GM13976 (cell line): ENCODE measurements around the gene SPATA33.
"Not testable (repeated sequence)": the region's sequence is repeated elsewhere in the genome, so short reads cannot be mapped to it uniquely, and the experiment has no call there.

Source experiments
- DNase-seq: peaks from one replicate; pipeline ENCODE4 v3.0.0; 2012; ENCODE audit warnings: low spot score
- CTCF ChIP-seq: IDR thresholded peaks from 2 replicates; pipeline ENCODE4 v1.5.1; 2012; ENCODE audit warnings: borderline replicate concordance, mild to moderate bottlenecking; ENCODE audit not compliant: insufficient read depth; ENCODE audit errors: extremely low read depth, missing control alignments, control extremely low read depth
- in situ Hi-C: fragments of 300-500 bp; cut with MboI; formaldehyde crosslinking; loops from one replicate; pipeline ENCODE4 v1.12.0; 2022; ENCODE audit warnings: low sequenced_read_pairs, mixed read lengths, inconsistent platforms; ENCODE audit not compliant: unreplicated experiment

The SPATA33 gene

GRCh38 chr16:89629827-89630610 is 27.6 kb upstream of the SPATA33 start:
- in situ Hi-C loops, result no loop called here

GRCh38 chr16:89633064-89633631 is 24.5 kb upstream of the SPATA33 start:
- in situ Hi-C loops, result no loop called here
- TF ChIP-seq CTCF, result no peak
- no peak for DNase-seq

More at GRCh38 chr16:89629827-89630610, 27.6 kb upstream of the SPATA33 start:
- TF ChIP-seq CTCF, result no peak
- DNase-seq, result no peak

- in situ Hi-C loops, DNase-seq: not testable (repeated sequence)
Measured at GRCh38 chr16:89634463-89635385, 22.9 kb upstream of the SPATA33 start.

DNA sequence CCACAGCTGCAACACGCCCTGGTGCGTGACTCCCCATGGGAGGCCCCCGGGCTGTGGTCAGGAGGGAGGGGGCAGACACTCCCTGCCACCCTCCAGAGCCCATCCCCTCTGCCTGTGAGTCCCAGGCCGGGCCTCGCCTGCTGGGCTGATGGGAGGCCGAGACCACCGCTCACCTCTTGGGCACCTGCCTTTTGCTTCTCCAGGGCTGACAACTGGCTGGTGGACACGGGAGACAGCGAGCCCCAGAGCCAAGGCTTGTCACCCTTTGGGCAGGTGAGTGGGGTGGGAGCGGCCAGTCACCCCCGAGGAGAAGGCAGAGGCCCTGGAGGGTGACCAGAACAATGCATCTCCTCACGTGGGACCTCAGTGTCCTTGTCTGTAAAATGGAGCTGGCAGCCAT is 21.0 kb upstream of the SPATA33 start:
- in situ Hi-C loops, result no loop called here
- DNase-seq, result no peak
- no peak for TF ChIP-seq CTCF

- in situ Hi-C loops, result no loop called here
- TF ChIP-seq CTCF, result no peak
- no peak for DNase-seq
Measured at GRCh38 chr16:89637379-89637778, 20.3 kb upstream of the SPATA33 start.

DNA sequence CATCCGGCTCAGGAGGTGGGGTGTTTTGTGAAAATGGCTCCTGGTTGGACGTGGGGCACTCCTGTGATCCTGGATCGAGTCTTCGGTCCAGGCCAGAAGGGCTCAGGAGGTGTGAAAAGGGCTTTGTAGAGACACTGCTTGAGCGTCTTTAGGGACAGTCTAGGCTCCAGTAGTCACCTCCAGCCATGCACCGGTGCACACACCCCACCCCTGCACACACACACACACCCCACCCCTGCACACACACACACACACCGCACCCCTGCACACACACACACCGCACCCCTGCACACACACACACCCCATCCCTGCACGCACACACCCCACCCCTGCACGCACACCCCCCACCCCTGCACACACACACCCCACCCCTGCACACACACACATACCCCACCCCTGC is 19.2 kb upstream of the SPATA33 start:
- in situ Hi-C loops, result no loop called here

More for the DNA sequence above, 19.2 kb upstream of the SPATA33 start:
- no peak for TF ChIP-seq CTCF
- no peak for DNase-seq
